Amniotic epithelial cell (primary cell): ENCODE data around the gene SRMS.
A peak's percentile ranks its signal among the peaks of the same experiment; 100 is the strongest.
"Not testable (repeated sequence)": the region's sequence is repeated elsewhere in the genome, so short reads cannot be mapped to it uniquely, and the experiment has no call there.

ENCODE experiments used
- DNase-seq: peaks from one replicate; pipeline ENCODE4 v3.0.0-alpha.2; 2010; ENCODE audit warnings: low read depth

The SRMS gene

GRCh38 chr20:63579017-63579694 lies 31.6 kb upstream of the SRMS start:
- DNase-seq: no peak

- no peak for DNase-seq
Measured at GRCh38 chr20:63578224-63579016, 30.9 kb upstream of the SRMS start.

- no peak for DNase-seq
Measured at GRCh38 chr20:63577317-63577894, 29.9 kb upstream of the SRMS start.

GRCh38 chr20:63576311-63576710 lies 28.8 kb upstream of the SRMS start:
- DNase-seq: no peak

- DNase-seq: peak; percentile 31
Measured at GRCh38 chr20:63574829-63575743, 27.5 kb upstream of the SRMS start.

- peak; percentile 32 for DNase-seq
Measured at GRCh38 chr20:63574156-63574828, 26.7 kb upstream of the SRMS start, which contains the start of gene HELZ2. Gene HELZ2 (minus strand): TSS chr20:63574239. CDS start chr20:63572385, 1,854 bp downstream.

GRCh38 chr20:63573647-63574131 lies 26.1 kb upstream of the SRMS start:
- DNase-seq: no peak

GRCh38 chr20:63572788-63573646 lies 25.5 kb upstream of the SRMS start:
- no peak for DNase-seq

GRCh38 chr20:63572071-63572787 lies 24.7 kb upstream of the SRMS start:
- no peak for DNase-seq

- DNase-seq: not testable (repeated sequence)
Measured at GRCh38 chr20:63571087-63571478, 23.5 kb upstream of the SRMS start.

- no peak for DNase-seq
Measured at GRCh38 chr20:63570281-63571086, 22.9 kb upstream of the SRMS start.

GRCh38 chr20:63568986-63569949 lies 21.7 kb upstream of the SRMS start:
- no peak for DNase-seq

- DNase-seq: no peak
Measured at GRCh38 chr20:63568170-63568981, 20.8 kb upstream of the SRMS start.

- peak; percentile 52 for DNase-seq
Measured at GRCh38 chr20:63567386-63568169, 20.0 kb upstream of the SRMS start.

- DNase-seq: no peak
Measured at GRCh38 chr20:63567136-63567385, 19.5 kb upstream of the SRMS start.
